Retinal pigment epithelial cell (primary cell): ENCODE measurements around the gene SERPINI2.

Experiments used
- DNase-seq: peaks from one replicate; pipeline ENCODE4 v3.0.0-alpha.2; 2010; ENCODE audit warnings: low read depth
- H3K4me3 ChIP-seq: 2 replicates; pipeline ENCODE4 v1.5.1; 2011; ENCODE audit warnings: mild to moderate bottlenecking, low read length, control low read depth, moderate library complexity
- CTCF ChIP-seq: conservative IDR thresholded peaks from 2 replicates; pipeline ENCODE4 v1.5.1; 2011; ENCODE audit warnings: low read depth, low read length, control low read depth, inconsistent platforms

SERPINI2 gene

GRCh38 chr3:167480748-167481147, 6.9 kb upstream of the SERPINI2 start:
- TF ChIP-seq CTCF: no peak
- no peak for DNase-seq

GRCh38 chr3:167469381-167469780, 4.5 kb downstream of the SERPINI2 start:
- no peak overlapping the region for H3K4me3 ChIP-seq
- no peak for DNase-seq
- no peak for TF ChIP-seq CTCF

More at GRCh38 chr3:167480748-167481147, 6.9 kb upstream of the SERPINI2 start:
- no peak overlapping the region for H3K4me3 ChIP-seq

GRCh38 chr3:167467848-167468611, 5.8 kb downstream of the SERPINI2 start:
- TF ChIP-seq CTCF: no peak

GRCh38 chr3:167466966-167467365, 6.9 kb downstream of the SERPINI2 start:
- no peak for TF ChIP-seq CTCF
- no peak for DNase-seq
- H3K4me3 ChIP-seq: no peak overlapping the region

More at GRCh38 chr3:167467848-167468611, 5.8 kb downstream of the SERPINI2 start:
- DNase-seq: no peak
- no peak overlapping the region for H3K4me3 ChIP-seq

GRCh38 chr3:167456157-167456799, 17.6 kb downstream of the SERPINI2 start:
- DNase-seq: no peak
- H3K4me3 ChIP-seq: no peak overlapping the region
- no peak for TF ChIP-seq CTCF

- TF ChIP-seq CTCF: no peak
- H3K4me3 ChIP-seq: no peak overlapping the region
- no peak for DNase-seq
These were observed 20.0 kb downstream of the SERPINI2 start for GRCh38 chr3:167453815-167454214.

GRCh38 chr3:167451282-167451681, 22.6 kb downstream of the SERPINI2 start:
- no peak overlapping the region for H3K4me3 ChIP-seq
- DNase-seq: no peak
- TF ChIP-seq CTCF: no peak
